Measurements from ENCODE around the gene CLDND1.
"Not testable (repeated sequence)": the region's sequence is repeated elsewhere in the genome, so short reads cannot be mapped to it uniquely, and the experiment has no call there.

The CLDND1 gene

GRCh38 chr3:98522544-98523281 is at the start of gene CLDND1:
TSS of gene CLDND1 (minus strand) at chr3:98522902. CDS start at chr3:98521424, 1,478 bp downstream.
- peak; percentile 96 for DNase-seq

DNA sequence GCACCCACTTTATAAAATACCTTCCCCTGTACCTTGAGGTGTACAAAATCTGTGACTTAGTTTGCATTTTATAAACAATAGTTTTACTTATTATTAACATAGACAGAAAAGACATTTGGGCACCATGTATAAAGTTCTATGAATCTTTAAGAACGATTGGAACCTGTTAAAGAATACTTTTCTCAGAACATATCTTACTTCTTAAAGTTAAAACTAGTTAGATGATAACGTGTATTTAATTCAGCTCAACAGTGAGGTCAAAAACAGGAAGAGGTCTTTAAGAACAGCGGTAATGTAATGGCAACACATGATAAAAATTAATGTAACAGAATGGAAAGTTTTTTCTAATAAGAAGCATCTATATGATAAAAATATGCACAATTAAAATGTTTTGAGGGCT is 45.7 kb upstream of the CLDND1 start:
- no peak for DNase-seq

GRCh38 chr3:98567666-98568270 is 45.1 kb upstream of the CLDND1 start:
- peak; percentile 38 for DNase-seq

- DNase-seq, result no peak
Observed at GRCh38 chr3:98565843-98566242, 43.1 kb upstream of the CLDND1 start.

GRCh38 chr3:98565237-98565643 is 42.5 kb upstream of the CLDND1 start:
- no peak for DNase-seq

- peak; percentile 78 for DNase-seq
Observed at GRCh38 chr3:98564282-98565005, 41.7 kb upstream of the CLDND1 start.

GRCh38 chr3:98563661-98564281 is 41.1 kb upstream of the CLDND1 start:
- peak; percentile 77 for DNase-seq

DNA sequence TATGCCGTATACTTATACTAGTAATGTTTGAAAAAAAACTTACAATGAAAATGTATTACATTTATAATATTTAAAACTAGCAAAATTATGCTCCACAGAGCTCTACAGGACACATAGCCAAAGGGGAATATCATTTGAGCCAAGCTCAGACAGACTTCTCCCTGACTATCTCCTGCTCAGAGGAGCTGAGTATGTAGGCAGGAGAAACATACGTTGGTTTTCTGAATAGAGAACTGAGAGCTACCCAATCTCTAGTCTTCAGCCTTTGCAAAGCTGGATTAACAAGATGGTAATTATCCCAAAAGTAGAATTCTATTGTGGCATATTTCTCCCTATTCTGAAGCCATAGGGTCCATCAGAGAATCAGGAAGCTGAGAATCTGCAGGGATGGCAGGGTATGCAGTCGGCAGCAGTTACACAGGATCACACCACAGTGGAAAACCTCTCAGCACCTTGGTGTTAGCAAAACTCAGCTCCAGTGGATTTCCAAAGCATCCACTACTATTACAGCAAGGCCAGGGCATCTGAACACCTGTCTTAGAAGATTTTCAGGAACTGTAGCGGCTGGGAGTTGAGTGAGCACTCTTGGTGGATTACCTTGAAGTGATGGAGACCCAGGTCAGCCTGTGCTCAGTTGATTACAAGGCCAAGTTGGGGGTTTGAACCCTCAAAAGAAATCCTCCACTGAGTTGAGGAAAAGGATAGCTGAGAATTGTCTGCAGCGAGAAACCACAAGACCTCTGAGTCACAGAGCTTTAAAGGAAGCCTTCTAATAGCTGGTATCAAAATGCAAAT is 39.2 kb upstream of the CLDND1 start:
- DNase-seq, result peak; percentile 58

DNA sequence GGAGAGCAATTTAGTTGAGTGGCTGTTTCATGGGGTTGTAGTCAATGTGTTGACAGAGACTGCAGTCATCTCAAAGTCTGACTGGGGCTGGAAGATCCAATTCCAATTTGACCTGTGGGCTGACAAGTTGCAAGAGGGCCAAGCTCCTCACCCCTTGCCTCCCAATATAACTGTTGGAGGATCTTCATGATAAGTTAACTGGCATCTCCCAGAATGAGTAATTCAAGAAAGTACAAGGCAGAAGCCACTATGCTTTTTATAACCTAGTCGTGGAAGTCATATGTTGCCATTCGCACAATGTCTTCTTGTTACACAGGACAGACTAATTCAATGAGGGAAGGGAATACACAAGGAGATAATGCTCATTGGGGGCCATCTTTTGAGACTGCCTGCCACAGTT is 38.2 kb upstream of the CLDND1 start:
- no peak for DNase-seq

- not testable (repeated sequence) for DNase-seq
Observed at GRCh38 chr3:98559769-98560168, 37.1 kb upstream of the CLDND1 start.

- DNase-seq, result no peak
Observed at GRCh38 chr3:98558100-98558827, 35.6 kb upstream of the CLDND1 start.

DNA sequence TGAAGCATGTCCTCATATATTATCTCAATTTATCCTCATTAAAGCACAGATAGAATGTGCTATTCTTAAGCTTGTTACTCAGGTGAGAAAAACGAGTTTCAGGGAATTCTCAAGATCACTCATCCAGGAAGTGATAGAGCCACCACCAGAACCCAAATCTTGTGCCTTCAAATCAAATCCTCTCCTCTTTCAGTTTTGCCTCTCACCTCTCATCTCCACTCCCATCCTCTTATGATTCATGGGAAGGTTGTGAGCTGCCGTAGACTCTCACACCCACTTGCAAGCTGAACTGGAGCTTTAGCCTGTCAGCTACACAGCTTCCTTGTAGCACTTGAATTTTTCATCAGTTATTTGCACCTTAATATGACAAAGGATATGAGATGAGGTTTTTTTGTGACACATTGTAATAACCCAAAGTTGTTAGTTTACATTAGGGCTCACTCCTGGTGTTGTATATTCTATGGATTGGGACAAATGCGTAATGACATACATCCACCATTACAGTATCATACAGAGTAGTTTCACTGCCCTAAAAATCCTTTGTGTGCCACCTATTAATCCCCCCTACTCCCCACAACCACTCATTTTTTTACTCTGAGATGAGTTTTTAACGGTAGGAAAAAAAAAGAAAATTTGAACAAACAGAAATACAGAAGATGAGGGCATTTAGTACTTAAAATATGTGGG is 34.8 kb upstream of the CLDND1 start:
- peak; percentile 45 for DNase-seq

DNA sequence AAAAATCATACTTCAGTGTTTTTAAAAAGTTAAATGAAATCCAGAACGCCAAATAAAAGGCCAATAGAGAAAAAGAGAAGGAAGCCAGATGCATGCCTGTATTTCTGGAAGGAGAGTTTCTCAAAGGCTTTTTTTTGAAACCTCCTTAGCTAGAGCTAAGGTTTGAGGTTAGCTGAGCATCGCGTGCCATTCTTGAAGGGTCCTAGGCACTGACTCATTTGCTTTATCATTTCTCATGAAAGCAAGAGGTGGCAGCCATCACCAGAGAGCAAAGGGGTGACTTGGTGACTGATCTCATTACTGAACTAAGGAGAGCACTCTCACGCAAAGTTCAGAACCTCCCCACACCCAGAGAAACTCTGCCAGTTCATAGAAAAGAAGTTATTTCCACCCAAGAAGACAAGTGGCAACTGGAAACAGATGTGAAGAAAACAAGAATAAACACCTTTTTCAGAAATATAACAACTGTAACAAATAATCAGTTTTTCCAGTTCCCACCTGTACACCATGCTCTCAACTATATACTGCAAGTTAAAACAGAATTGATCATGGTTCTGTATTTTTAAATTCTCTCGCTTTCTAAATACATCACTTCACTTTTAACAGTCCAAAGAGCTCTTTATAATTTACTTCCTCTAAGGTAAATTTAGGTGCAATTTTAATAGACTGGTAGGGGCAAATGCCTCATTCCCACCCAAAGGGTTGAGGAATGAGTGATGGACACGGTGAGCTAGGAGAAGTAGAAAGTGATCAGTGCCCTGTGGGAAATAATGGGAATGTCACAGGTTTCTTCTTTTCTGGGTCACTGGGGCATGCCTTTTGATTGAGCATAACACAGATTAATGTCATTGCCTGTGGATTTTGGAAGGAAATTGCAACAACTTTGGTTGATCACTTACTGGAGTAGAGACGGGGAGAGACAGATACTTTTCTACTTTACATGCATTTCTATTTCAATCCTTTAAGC is 33.7 kb upstream of the CLDND1 start:
- peak; percentile 62 for DNase-seq

DNA sequence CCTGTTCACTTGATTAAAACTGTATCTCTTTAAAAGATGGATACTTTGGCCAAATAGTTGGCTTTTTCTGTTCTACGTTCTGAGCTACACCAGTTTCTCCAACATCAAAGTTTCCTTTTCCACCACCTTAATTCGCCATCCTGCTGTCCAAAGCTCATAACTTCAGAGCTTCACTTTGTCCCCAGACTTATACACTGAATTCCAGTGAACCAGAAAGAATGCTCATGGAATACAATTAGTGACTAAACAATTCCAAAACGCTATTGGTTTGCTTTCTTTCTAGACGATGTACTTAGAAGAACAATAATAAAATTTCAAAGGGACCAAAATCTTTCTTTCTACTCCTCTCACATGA is 32.3 kb upstream of the CLDND1 start:
- no peak for DNase-seq

DNA sequence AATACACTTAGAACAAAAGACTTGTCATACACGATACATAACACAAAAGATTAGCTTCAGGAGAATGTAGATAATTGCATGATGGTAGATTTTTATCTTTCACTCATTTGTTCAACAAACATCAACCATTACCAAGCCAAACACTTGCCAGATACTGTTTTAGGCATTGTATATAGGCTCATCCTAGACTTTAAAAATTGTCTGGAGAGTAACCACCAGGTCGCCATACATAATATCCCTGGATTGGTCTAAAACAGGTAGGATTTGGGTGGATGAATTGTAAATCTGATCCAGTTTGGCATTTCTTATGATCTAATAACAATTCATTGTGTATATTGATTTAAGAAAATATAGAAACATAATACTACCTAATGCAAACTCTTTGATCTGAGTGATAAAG is 31.9 kb upstream of the CLDND1 start:
- DNase-seq, result no peak

GRCh38 chr3:98553753-98554152 is 31.1 kb upstream of the CLDND1 start:
- no peak for DNase-seq

GRCh38 chr3:98553021-98553563 is 30.4 kb upstream of the CLDND1 start:
- DNase-seq, result no peak

DNA sequence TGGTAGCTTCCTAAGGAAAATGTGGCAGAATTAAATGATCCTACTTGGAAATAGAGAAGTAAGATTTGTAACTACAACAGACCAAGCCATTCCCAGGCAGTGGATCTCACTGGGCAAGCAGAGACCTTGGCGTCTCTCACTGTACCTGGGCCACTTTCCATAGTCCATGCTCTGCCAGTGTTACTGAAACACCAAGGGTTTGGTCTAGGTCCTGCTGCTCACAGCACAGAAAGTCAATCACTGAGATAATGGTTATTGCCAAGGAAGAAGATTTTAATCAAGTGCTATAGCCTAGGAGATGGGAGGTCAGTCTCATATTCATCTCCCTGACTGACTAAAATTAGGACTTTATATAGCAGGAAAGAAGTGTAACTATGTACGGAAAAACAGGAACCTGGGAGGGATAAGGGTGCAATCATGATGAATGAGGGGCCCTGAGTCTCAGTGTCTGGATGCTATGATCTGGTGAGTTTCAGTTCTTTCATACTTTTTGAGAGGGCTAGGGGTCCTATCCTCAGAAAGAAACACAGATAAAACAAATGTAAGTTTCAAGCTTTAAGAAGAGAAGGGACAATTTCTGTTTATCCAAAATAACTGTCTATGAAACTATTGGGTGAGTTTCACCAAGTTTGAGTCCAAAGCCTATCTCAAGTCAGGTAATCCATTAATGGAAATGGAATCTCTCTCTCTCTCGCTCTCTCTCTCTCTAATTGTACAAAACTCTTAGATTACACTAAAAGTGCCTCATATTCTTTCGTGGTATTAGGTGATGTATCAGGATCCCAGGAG is 29.7 kb upstream of the CLDND1 start:
- no peak for DNase-seq

DNA sequence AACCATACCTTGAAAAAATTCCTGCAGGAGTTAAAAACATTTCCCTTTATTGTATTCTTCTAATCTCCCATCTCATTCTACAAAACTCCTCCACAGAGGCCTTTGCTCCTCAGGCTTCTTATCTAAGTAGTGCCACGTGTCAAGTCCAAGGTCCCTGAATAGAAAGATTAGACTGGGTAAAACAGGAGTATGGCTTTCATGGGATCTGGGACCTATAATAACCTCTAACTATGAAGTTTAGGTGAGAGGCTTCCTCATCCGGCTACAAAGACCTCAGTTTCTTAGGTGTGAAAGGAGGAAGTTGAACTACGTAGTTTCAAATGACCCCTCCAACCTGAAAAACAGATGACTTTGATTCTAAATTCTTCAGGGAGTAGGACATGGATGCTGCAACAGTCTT is 29.1 kb upstream of the CLDND1 start:
- DNase-seq, result no peak
